ENCODE measurements around the gene RTN1.
"Not testable (repeated sequence)": the region's sequence is repeated elsewhere in the genome, so short reads cannot be mapped to it uniquely, and the experiment has no call there.

Gene RTN1

GRCh38 chr14:59695198-59695597, 175.4 kb downstream of the RTN1 start:
- no peak for DNase-seq

GRCh38 chr14:59691266-59691665, 179.3 kb downstream of the RTN1 start:
- DNase-seq: no peak

- DNase-seq: no peak
Measured at GRCh38 chr14:59690426-59690825, 180.2 kb downstream of the RTN1 start.

- DNase-seq: no peak
Measured at GRCh38 chr14:59688224-59689170, 182.1 kb downstream of the RTN1 start.

- DNase-seq: no peak
Measured at GRCh38 chr14:59687663-59688062, 182.9 kb downstream of the RTN1 start.

GRCh38 chr14:59679872-59680271, 190.7 kb downstream of the RTN1 start:
- no peak for DNase-seq

- DNase-seq: no peak
Measured at GRCh38 chr14:59678352-59678751, 192.2 kb downstream of the RTN1 start.

- DNase-seq: no peak
Measured at GRCh38 chr14:59677771-59678231, 192.8 kb downstream of the RTN1 start.

GRCh38 chr14:59675394-59675793, 195.2 kb downstream of the RTN1 start:
- DNase-seq: no peak

- no peak for DNase-seq
Measured at GRCh38 chr14:59664741-59665140, 205.8 kb downstream of the RTN1 start.

GRCh38 chr14:59657769-59658168, 212.8 kb downstream of the RTN1 start:
- no peak for DNase-seq

GRCh38 chr14:59656473-59656872, 214.1 kb downstream of the RTN1 start:
- DNase-seq: no peak

GRCh38 chr14:59654131-59654530, 216.4 kb downstream of the RTN1 start:
- not testable (repeated sequence) for DNase-seq

- not testable (repeated sequence) for DNase-seq
Measured at GRCh38 chr14:59646832-59647231, 223.7 kb downstream of the RTN1 start.

- no peak for DNase-seq
Measured at GRCh38 chr14:59638885-59639284, 231.7 kb downstream of the RTN1 start.

GRCh38 chr14:59634617-59635016, 236.0 kb downstream of the RTN1 start:
- DNase-seq: no peak

GRCh38 chr14:59633486-59633885, 237.1 kb downstream of the RTN1 start:
- no peak for DNase-seq

GRCh38 chr14:59632381-59632780, 238.2 kb downstream of the RTN1 start:
- DNase-seq: no peak

GRCh38 chr14:59631237-59631636, 239.3 kb downstream of the RTN1 start:
- no peak for DNase-seq

- DNase-seq: no peak
Measured at GRCh38 chr14:59630288-59630963, 240.2 kb downstream of the RTN1 start.

GRCh38 chr14:59629444-59630287, 240.9 kb downstream of the RTN1 start:
- no peak for DNase-seq

GRCh38 chr14:59627011-59627520, 243.5 kb downstream of the RTN1 start:
- no peak for DNase-seq

- DNase-seq: no peak
Measured at GRCh38 chr14:59622631-59623030, 247.9 kb downstream of the RTN1 start.
